Peyer's patch (tissue), 4 donors: ENCODE data around the gene HJV.
A peak's percentile ranks its signal among the peaks of the same experiment; 100 is the strongest.

Experiments
- CTCF ChIP-seq, 6 experiments: fragments of 450-650 bp in 4 of 6; fragments of 200-600 bp in 2 of 6; sonication (generic) in 1 of 6; IDR thresholded peaks; one replicate each; pipeline ENCODE4 v1.5.1; 2017 to 2019; ENCODE audit warnings: antibody characterized with exemption in 6 of 6, mild to moderate bottlenecking in 3 of 6, moderate library complexity in 1 of 6
- POLR2A ChIP-seq, 2 donors: fragments of 450-650 bp; IDR thresholded peaks; one replicate each; pipeline ENCODE4 v1.5.1; 2017; ENCODE audit warnings: antibody characterized with exemption in 2 of 2, mild to moderate bottlenecking in 2 of 2, moderate library complexity in 2 of 2

- TF ChIP-seq CTCF (IDR thresholded peaks at IDR 0.05), result peak in 2 of 6 experiments; percentile 2 to 15
- no peak for TF ChIP-seq POLR2A (IDR thresholded peaks at IDR 0.05)
Measured at GRCh38 chr1:145995148-145995881, 26.2 kb downstream of the HJV start.
